Measurements from ENCODE around the gene ERI2. TPM values are rescaled to one million over a fixed set of nuclear protein-coding genes. Genes with fewer than 3 reads are reported as not detected.
A peak's percentile ranks its signal among the peaks of the same experiment; 100 is the strongest.

ERI2 gene
- total and polyA plus RNA-seq, 2 of the 13 experiments (the other 11 are each of a cell fraction or from before 2014, with no cell fraction given) = 17.4 to 41.3 TPM

GRCh38 chr16:20854963-20855362 is 48.7 kb upstream of the ERI2 start (continued):
- TF ChIP-seq ZKSCAN8 (CRISPR knock-in tag; IDR thresholded peaks at IDR 0.05; ENCODE audit: borderline replicate concordance) (no peak), ZNF230 (CRISPR knock-in tag; IDR thresholded peaks at IDR 0.05) (no peak), LCORL (IDR thresholded peaks at IDR 0.05) (no peak), LCORL (CRISPR knock-in tag; IDR thresholded peaks at IDR 0.05) (no peak), KDM1A (CRISPR knock-in tag; IDR thresholded peaks at IDR 0.05) (no peak), CEBPB (IDR thresholded peaks at IDR 0.05; ENCODE audit: borderline replicate concordance, low read depth, low read length) (peak; percentile 56; the same call in 1 of the 2 replicates), ZNF33B (CRISPR knock-in tag; IDR thresholded peaks at IDR 0.05) (no peak), ZNF549 (CRISPR knock-in tag; IDR thresholded peaks at IDR 0.05) (no peak), GLI4 (CRISPR knock-in tag; IDR thresholded peaks at IDR 0.05; ENCODE audit: borderline replicate concordance) (no peak), TCF7L2 (IDR thresholded peaks at IDR 0.05; ENCODE audit: low read depth, low read length) (no peak), MEF2D (CRISPR knock-in tag; IDR thresholded peaks at IDR 0.05) (no peak), REXO4 (CRISPR knock-in tag; IDR thresholded peaks at IDR 0.05; ENCODE audit: borderline replicate concordance) (no peak), ZFP36L1 (CRISPR knock-in tag; IDR thresholded peaks at IDR 0.05) (no peak), SPEN (CRISPR knock-in tag; IDR thresholded peaks at IDR 0.05; ENCODE audit: low read depth) (no peak), RBM39 (IDR thresholded peaks at IDR 0.05; ENCODE audit: low read depth, low read length, poor library complexity, severe bottlenecking) (no peak), CBFB (CRISPR knock-in tag; IDR thresholded peaks at IDR 0.05) (no peak), ZNF350 (CRISPR knock-in tag; IDR thresholded peaks at IDR 0.05; ENCODE audit: borderline replicate concordance, low read depth) (no peak), BATF2 (CRISPR knock-in tag; IDR thresholded peaks at IDR 0.05) (no peak), ZNF30 (CRISPR knock-in tag; IDR thresholded peaks at IDR 0.05) (no peak), JUNB (CRISPR knock-in tag; IDR thresholded peaks at IDR 0.05; ENCODE audit: borderline replicate concordance) (no peak), ZEB1 (IDR thresholded peaks at IDR 0.05; ENCODE audit: insufficient replicate concordance, low read depth) (no peak), ZNF225 (CRISPR knock-in tag; IDR thresholded peaks at IDR 0.05) (no peak)
- TF ChIP-seq, protein P1, sequence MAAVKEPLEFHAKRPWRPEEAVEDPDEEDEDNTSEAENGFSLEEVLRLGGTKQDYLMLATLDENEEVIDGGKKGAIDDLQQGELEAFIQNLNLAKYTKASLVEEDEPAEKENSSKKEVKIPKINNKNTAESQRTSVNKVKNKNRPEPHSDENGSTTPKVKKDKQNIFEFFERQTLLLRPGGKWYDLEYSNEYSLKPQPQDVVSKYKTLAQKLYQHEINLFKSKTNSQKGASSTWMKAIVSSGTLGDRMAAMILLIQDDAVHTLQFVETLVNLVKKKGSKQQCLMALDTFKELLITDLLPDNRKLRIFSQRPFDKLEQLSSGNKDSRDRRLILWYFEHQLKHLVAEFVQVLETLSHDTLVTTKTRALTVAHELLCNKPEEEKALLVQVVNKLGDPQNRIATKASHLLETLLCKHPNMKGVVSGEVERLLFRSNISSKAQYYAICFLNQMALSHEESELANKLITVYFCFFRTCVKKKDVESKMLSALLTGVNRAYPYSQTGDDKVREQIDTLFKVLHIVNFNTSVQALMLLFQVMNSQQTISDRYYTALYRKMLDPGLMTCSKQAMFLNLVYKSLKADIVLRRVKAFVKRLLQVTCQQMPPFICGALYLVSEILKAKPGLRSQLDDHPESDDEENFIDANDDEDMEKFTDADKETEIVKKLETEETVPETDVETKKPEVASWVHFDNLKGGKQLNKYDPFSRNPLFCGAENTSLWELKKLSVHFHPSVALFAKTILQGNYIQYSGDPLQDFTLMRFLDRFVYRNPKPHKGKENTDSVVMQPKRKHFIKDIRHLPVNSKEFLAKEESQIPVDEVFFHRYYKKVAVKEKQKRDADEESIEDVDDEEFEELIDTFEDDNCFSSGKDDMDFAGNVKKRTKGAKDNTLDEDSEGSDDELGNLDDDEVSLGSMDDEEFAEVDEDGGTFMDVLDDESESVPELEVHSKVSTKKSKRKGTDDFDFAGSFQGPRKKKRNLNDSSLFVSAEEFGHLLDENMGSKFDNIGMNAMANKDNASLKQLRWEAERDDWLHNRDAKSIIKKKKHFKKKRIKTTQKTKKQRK (IDR thresholded peaks at IDR 0.05; ENCODE audit: low read length) = no peak
- TF ChIP-seq, protein P2, sequence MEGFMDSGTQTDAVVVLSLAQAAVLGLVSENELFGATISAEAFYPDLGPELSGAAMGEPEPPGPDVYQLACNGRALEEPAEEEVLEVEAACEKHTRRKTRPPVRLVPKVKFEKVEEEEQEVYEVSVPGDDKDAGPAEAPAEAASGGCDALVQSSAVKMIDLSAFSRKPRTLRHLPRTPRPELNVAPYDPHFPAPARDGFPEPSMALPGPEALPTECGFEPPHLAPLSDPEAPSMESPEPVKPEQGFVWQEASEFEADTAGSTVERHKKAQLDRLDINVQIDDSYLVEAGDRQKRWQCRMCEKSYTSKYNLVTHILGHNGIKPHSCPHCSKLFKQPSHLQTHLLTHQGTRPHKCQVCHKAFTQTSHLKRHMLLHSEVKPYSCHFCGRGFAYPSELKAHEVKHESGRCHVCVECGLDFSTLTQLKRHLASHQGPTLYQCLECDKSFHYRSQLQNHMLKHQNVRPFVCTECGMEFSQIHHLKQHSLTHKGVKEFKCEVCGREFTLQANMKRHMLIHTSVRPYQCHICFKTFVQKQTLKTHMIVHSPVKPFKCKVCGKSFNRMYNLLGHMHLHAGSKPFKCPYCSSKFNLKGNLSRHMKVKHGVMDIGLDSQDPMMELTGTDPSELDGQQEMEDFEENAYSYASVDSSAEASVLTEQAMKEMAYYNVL (CRISPR knock-in tag; IDR thresholded peaks at IDR 0.05; ENCODE audit: borderline replicate concordance) = no peak

Measured in HepG2 (cell line).